NCI-H1694 treated with DMSO at 0.1 percent for 48 hours (cell line): ENCODE results near the gene KRTAP25-1.

Experiments used
- DNase-seq: peaks from one replicate; lab custom pipeline; 2025; lab: John Stamatoyannopoulos, UW

The KRTAP25-1 gene

DNA sequence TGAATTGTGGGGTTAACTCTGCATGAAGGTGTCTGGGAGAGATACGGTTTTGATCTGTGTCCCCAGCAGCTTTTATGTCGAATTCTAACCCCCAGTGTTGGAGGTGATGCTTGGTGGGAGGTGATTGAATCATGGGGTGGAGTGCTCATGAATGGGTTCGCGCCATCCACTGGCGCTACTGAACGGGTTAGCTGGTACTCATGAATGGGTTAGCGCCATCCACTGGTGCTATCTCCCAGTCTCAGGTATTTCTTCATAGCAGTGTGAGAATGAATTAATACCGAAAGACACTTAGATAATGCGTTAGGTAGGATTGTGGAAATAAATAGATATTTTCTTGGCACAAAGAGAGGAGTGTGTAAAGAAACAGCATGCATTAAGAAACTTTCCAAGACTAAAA, 40.5 kb downstream of the KRTAP25-1 start:
- DNase-seq = no peak

- no peak for DNase-seq
Observed at GRCh38 chr21:30245061-30245460, 44.3 kb downstream of the KRTAP25-1 start.

GRCh38 chr21:30243691-30244090, 45.6 kb downstream of the KRTAP25-1 start:
- DNase-seq = no peak

DNA sequence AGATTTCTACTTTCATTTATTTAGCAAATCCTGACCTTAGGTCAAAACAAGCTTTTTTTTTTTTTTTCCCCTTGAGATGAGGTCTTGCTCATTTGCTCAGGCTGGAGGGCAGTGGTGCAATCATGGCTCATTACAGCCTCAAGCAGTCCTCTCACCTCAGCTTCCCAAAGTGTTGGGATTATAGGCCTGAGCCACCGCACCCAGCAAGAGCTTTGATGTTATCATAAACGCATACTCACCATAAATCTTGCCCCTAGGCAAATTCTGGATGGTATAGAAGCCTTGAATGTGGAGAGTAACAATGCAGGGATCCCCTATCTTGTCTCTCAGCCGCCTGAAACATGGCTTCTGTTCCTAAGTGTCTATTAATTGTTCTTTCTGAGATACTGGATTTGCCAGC, 48.7 kb downstream of the KRTAP25-1 start:
- DNase-seq = no peak
